Measurements from ENCODE around the gene GCNT2. TPM values are rescaled to one million over a fixed set of nuclear protein-coding genes. Genes with fewer than 3 reads are reported as not detected.

GCNT2 gene
- total RNA-seq, 1 donor from 2014 or later, result 32.2 TPM

- H3K27ac ChIP-seq, result no peak overlapping the region
- no peak overlapping the region for H3K4me3 ChIP-seq
- H3K4me1 ChIP-seq, result no peaks in the 10 kb centered on the region
- H3K9me3 ChIP-seq, result no peaks in the 10 kb centered on the region
- H3K27me3 ChIP-seq (ENCODE audit: low read depth), result no peaks in the 10 kb centered on the region
- TF ChIP-seq CTCF (IDR thresholded peaks at IDR 0.05), result no peak
- DNase-seq (no peak), ATAC-seq (no peak)
- intact Hi-C loops (cut with DNase I), result no loop called here
- no peaks in the 10 kb centered on the region for H3K36me3 ChIP-seq
Measured at GRCh38 chr6:10542213-10542612, 21.1 kb downstream of the GCNT2 start.

- ATAC-seq (no peak), DNase-seq (no peak)
- no peaks in the 10 kb centered on the region for H3K36me3 ChIP-seq
- no peak overlapping the region for H3K27ac ChIP-seq
- no peaks in the 10 kb centered on the region for H3K27me3 ChIP-seq (ENCODE audit: low read depth)
- no peaks in the 10 kb centered on the region for H3K9me3 ChIP-seq
- TF ChIP-seq CTCF (IDR thresholded peaks at IDR 0.05), result no peak
- intact Hi-C loops (cut with DNase I), result no loop called here
- H3K4me3 ChIP-seq, result no peak overlapping the region
- H3K4me1 ChIP-seq, result no peaks in the 10 kb centered on the region
Measured at GRCh38 chr6:10543488-10543887, 22.3 kb downstream of the GCNT2 start.

GRCh38 chr6:10545482-10545881 is 24.3 kb downstream of the GCNT2 start:
- H3K4me3 ChIP-seq, result no peak overlapping the region
- H3K9me3 ChIP-seq, result no peaks in the 10 kb centered on the region
- H3K27ac ChIP-seq, result no peak overlapping the region
- H3K27me3 ChIP-seq (ENCODE audit: low read depth), result no peaks in the 10 kb centered on the region
- intact Hi-C loops (cut with DNase I), result no loop called here
- H3K4me1 ChIP-seq, result no peaks in the 10 kb centered on the region
- no peak for TF ChIP-seq CTCF (IDR thresholded peaks at IDR 0.05)
- no peak for DNase-seq
- no peak for ATAC-seq
- H3K36me3 ChIP-seq, result no peaks in the 10 kb centered on the region

- Histone ChIP-seq H3K36me3 (no peaks in the 10 kb centered on the region), H3K27ac (no peak overlapping the region), H3K9me3 (no peaks in the 10 kb centered on the region), H3K4me3 (no peak overlapping the region), H3K27me3 (ENCODE audit: low read depth) (no peaks in the 10 kb centered on the region), H3K4me1 (no peaks in the 10 kb centered on the region)
- intact Hi-C loops (cut with DNase I), result no loop called here
- ATAC-seq (no peak), DNase-seq (no peak)
- TF ChIP-seq CTCF (IDR thresholded peaks at IDR 0.05), result no peak
Measured at GRCh38 chr6:10547809-10548208, 26.7 kb downstream of the GCNT2 start.

GRCh38 chr6:10550764-10551163 is 29.6 kb downstream of the GCNT2 start:
- no peak overlapping the region for H3K4me3 ChIP-seq
- TF ChIP-seq CTCF (IDR thresholded peaks at IDR 0.05), result no peak
- intact Hi-C loops (cut with DNase I), result no loop called here
- H3K4me1 ChIP-seq, result peaks cover 5% of the 10 kb centered on the region
- H3K9me3 ChIP-seq, result no peaks in the 10 kb centered on the region
- no peak for DNase-seq
- ATAC-seq, result no peak
- H3K27me3 ChIP-seq (ENCODE audit: low read depth), result no peaks in the 10 kb centered on the region
- no peak overlapping the region for H3K27ac ChIP-seq
- no peaks in the 10 kb centered on the region for H3K36me3 ChIP-seq

GRCh38 chr6:10552270-10552810 is 31.2 kb downstream of the GCNT2 start:
- no peak for TF ChIP-seq CTCF (IDR thresholded peaks at IDR 0.05)
- ATAC-seq (no peak), DNase-seq (no peak)
- Histone ChIP-seq H3K36me3 (peaks cover 6% of the 10 kb centered on the region), H3K27ac (no peak overlapping the region), H3K4me1 (peaks cover 5% of the 10 kb centered on the region), H3K9me3 (no peaks in the 10 kb centered on the region), H3K27me3 (ENCODE audit: low read depth) (no peaks in the 10 kb centered on the region), H3K4me3 (no peak overlapping the region)
- intact Hi-C loops (cut with DNase I), result no loop called here

Measured in lower lobe of right lung (tissue), 2 donors.